GM21619 (cell line): ENCODE results near the gene MTFP1.
"Not testable (repeated sequence)": the region's sequence is repeated elsewhere in the genome, so short reads cannot be mapped to it uniquely, and the experiment has no call there.

Experiments
- ATAC-seq: cut with Tn5 transposase; IDR thresholded peaks from one replicate; pipeline ENCODE4 v1.9.1; 2021; ENCODE audit not compliant: unreplicated experiment

MTFP1 gene

DNA sequence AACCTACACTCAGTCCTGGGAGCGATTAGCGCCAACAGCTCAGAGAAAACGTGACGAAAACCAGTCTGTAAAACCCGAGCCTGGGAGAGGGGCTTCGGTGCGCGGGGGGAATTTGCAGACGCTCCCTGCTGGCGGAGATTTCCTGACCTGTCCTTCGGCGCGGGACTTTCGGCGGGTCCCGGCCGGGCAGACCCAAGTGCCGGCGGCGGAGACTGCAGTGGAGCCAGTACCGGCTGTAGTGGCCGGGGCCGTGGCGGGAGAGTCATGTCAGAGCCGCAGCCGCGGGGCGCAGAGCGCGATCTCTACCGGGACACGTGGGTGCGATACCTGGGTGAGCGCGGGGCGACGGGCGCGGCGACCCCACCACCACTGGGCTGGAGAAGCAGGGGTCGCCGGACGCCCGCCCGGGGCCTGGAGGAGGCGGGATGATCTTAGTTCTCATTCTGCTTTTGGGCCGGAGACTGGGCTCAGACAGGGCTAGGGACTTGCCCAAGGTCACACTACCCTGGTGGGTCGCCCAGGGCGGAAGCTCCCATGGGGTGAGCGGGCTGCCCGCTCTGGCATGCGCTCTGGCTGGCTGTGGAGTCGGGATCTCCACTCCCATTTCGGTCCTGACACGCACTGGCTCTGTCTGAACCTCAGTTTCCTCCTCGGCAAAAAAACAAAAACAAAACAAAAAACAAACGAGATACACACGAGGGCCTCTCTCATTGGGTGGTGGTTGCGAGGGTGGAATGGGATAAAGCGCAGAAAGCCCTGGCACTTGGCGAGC is at the start of gene MTFP1:
Gene MTFP1 (plus strand): TSS at position 153 of the 772 bp plus-strand sequence. CDS start 112 bp downstream, at position 265.
- ATAC-seq = no peak

DNA sequence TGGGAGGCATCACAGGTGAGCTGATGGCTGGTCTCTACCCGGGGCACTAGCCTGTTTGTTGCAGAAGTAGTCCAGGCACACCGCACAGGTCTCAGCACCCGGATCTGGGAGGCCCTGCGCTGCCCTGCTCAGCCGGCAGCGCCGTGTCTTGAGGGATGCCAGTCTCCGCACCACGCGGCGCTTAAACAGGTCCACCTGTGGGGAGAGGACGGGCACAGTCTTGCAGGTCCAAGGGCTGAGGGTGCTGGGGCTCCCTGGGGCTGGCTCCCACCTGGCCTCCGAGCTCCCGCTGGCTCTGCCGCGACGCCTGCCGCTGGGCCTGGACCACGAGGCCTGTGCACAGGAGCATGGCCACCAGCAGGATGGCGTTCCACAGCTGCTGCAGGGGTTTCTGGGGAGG is 45.6 kb upstream of the MTFP1 start:
- ATAC-seq = no peak

DNA sequence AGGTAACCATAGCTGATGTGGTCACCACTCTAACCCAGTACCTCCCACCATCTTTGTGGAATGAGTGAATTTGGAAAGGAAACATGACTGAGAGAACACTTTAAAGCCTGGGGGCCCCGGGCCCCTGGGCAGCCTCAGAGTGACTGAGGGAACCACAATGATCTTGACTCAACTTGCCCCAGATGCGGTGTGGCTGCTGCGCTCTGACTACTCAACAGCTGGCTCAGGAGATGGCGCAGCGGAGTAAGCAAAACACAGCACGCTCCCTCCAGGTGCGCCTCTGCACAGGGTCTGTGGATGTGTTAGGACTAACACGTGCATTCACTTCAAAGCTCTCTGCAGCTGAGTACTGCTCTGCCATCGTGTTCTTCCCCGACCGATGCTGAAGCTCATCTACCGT is 44.3 kb upstream of the MTFP1 start:
- no peak for ATAC-seq

DNA sequence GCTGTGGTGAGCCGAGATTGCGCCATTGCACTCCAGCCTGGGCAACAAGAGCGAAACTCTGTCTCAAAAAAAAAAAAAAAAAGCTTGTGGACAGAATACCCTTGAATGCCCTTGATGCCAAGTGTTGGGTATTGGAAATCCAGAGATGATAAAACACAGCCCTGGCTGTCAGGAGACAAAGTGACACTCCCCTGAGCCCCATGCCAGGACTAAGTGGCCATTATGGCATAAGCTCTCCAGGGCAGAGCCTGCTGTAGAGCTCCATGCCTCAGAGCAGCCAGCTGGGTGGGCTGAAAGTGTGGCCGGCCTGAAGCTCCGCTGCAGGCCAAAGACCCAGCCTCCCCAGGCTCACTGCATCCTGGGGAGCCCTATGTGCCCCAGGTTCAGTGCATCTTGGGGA is 43.2 kb upstream of the MTFP1 start:
- no peak for ATAC-seq

GRCh38 chr22:30383061-30383460 is 42.5 kb upstream of the MTFP1 start:
- ATAC-seq = no peak

GRCh38 chr22:30385942-30386341 is 39.6 kb upstream of the MTFP1 start:
- no peak for ATAC-seq

- ATAC-seq = no peak
Measured at GRCh38 chr22:30386608-30386959, 39.0 kb upstream of the MTFP1 start.

GRCh38 chr22:30386960-30387827 is 38.4 kb upstream of the MTFP1 start, which contains the start of gene RNF215:
Gene RNF215 (minus strand): TSS chr22:30387411. CDS start chr22:30387313, 98 bp downstream.
- ATAC-seq = peak; percentile 54

DNA sequence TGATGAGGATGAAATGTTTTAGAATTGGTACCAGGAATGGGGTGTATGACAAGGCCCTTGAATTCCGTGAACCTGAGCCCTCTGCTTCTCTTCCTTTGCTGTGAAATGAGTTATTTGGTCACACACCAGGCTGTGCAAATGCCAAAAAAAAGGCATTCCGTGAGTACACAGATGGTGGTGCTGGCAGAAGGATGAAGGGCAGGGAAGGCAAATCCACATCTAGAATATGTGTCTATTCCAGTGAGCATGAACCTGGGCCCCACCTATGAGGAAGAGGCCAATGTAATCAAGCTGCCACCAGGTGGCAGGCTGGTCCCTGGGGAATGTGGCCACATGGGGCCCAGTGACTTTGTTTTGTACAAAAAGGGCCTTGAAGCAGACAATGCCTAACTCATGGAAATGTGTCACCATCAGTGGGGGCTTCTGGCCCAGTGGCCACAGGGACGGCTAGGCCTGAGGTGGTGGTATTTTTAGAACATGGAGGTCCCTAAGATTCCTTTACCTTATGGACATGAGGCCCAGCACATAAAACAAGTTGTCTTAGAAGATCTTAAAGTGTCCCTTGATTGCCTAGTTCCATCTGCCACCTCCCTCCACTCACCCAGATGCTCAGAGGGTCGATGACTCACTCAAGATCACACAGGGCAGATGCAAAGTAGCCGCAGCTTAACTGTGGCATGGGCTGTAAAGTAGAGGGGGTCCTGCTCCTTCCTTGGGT is 34.4 kb upstream of the MTFP1 start:
- no peak for ATAC-seq

GRCh38 chr22:30392661-30393321 is 32.8 kb upstream of the MTFP1 start:
- ATAC-seq = no peak

DNA sequence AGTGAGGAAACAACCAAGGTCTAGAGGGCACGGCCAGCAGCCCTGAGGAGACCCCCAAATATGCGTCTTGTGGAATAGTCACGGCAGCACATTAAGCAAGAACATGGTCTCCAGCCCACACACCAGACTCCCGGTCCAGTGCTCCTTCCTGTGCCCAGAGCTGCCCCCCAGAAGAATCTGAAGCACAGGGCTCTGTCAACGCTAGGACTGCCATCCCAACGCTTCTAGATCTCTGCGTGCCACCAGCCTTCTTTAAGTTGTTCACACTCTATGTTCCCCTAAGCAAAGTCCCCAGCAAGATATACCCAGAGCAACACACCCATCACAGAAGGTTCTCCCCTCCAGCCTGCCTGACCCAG is 32.3 kb upstream of the MTFP1 start:
- no peak for ATAC-seq

GRCh38 chr22:30393885-30394284 is 31.7 kb upstream of the MTFP1 start:
- ATAC-seq = no peak

DNA sequence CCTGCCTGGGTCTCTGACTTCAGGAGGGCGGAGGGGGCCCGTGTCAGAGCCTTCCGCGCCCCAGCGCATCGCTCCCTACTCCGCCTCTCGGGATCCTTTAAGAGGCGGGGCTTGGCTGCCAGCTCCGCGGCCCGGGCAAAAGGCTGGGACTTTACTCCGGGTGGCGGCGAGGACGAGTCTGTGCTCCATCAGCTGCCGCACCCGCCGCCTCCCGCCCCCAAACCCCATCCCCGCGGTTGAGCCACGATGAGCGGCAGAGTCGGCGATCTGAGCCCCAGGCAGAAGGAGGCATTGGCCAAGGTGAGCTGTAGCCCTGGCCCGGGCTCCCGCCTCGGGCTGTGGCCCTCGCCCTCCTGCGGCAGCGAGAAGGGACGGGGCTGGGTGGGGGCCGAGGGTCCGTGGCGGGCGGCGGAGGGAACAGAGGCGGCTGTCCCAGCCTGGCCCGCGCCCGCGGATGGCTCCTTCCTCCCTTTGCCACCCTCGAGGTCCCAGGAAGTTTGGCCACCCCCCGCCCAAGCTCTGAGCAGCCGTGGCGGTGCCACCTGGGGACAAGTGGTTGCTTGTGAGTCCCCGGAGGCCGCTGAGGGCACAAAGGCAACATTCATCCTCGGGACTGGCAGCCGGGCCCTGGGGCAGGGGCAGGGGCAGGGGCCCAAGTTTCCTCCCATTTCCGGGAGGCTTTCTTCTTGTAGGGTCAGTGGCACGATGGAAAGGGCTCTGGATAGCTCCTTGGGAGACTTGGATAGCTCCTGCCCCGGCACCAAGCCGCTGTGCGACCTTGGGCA is 28.5 kb upstream of the MTFP1 start, which contains the start of gene SEC14L2:
Gene SEC14L2 (plus strand): TSS at position 148 of the 785 bp plus-strand sequence. CDS start 99 bp downstream, at position 247.
- no peak for ATAC-seq

- no peak for ATAC-seq
Measured at GRCh38 chr22:30397656-30398635, 27.6 kb upstream of the MTFP1 start.

DNA sequence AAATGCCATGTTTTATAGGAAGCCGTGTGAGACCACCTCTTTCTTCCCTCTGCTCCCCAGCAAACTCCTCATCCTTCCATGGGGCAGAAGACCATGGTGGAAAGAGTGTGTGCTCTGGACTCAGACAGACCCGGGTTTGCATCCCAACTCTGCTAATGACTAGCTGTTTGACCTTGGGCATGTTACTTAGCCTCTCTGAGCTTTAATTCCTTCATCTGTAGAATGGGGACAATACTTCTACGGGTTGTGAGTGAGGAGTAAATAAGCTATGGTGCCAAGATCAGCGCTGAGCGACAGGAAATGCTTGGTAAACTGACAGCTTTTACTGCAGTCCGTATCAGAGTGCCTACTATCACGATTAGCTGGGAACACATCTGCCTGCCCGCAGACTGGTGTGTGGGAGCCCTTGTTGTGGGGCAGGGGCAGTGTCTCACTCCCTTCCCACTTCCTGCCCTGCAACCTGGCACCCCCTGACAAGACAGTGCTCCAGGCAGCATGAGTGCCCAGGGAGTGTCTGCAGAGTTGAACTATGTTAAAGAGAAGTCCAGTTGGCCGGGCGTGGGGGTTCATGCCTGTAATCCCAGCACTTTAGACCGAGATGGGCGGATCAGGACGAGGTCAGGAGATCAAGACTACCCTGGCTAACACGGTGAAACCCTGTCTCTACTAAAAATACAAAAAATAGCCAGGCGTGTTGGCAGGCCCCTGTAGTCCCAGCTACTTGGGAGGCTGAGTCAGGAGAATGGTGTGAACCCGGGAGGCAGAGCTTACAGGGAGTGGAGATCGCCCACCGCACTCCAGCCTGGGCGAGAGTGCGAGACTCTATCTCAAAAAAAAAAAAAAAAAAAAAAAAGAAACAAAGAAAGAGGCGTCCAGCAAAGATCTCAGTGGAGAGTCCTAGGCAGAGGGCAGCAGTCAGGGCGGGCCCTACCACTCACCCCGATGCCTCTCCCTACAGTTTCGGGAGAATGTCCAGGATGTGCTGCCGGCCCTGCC is 26.6 kb upstream of the MTFP1 start:
- no peak for ATAC-seq

- ATAC-seq = no peak
Measured at GRCh38 chr22:30399718-30400117, 25.9 kb upstream of the MTFP1 start.

DNA sequence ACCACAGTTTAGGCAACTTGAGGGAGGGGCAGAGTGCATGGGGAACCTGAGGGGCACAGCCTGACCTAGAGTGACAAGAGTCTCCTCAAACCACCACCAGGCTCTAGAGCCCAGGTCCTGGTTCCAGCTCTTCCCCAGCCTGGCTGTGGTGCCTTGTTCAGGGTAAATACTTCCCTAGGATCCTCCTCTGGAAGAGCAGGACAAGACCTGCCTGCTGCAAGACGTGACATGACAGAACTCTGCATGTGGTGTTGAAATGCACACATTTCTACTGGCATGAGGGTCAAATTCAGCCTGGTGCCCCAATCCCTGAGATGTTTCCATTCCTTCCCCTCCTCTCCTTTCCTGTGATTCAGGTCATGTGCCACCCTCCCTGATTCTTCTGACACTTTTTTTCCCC is 25.4 kb upstream of the MTFP1 start:
- no peak for ATAC-seq

DNA sequence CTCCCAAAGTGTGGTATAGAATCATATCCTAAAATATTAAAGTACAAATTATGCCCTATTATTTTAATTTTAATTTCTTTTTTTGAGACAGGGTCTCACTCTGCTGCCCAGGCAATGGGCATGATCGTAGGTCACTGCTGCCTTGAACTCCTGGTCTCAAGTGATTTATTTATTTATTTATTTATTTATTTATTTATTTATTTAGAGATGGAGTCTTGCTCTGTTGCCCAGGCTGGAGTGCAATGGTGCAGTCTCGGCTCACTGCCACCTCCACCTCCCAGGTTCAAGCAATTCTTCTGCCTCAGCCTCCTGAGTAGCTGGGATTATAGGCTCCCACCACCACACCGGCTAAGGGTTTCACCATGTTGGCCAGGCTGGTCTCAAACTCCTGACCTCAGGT is 24.5 kb upstream of the MTFP1 start:
- ATAC-seq = not testable (repeated sequence)
